HFF-Myc (cell line): ENCODE data around the gene SRI.
"Not testable (repeated sequence)": the region's sequence is repeated elsewhere in the genome, so short reads cannot be mapped to it uniquely, and the experiment has no call there.

Experiments used
- DNase-seq: peaks from one replicate; pipeline ENCODE4 v3.0.0-alpha.2; 2011; ENCODE audit warnings: low read depth; ENCODE audit errors: extremely low read depth
- H3K4me3 ChIP-seq: replicated peaks from 2 replicates; pipeline ENCODE4 v1.5.1; 2011; ENCODE audit warnings: low read depth, mild to moderate bottlenecking, control low read depth, low read length
- TF ChIP-seq, protein P1 (sequence below): IDR thresholded peaks from 2 replicates; pipeline ENCODE4 v1.5.1; 2012; ENCODE audit warnings: mild to moderate bottlenecking, low read depth, low read length, control low read depth; ENCODE audit errors: missing control alignments

SRI gene

DNA sequence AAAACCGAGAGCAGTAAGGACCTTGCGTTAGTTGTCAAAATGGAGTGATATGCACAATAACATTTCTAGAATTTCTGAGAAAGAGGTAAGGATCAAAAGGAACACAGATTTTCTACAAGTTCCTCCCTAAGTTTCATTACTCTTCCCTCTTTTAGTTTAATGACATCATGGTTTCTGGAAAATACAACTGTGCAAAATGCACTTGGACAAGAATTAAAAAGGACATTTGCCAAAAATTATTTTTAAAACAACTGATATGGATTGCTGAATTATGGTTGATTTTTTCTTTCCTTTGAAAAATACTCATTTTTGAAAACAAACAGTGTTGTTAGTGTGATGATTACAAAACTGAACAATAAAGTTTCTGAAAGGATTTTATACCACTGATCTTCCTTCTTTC is 52.1 kb downstream of the SRI start:
- no peak for DNase-seq
- TF ChIP-seq, protein P1, sequence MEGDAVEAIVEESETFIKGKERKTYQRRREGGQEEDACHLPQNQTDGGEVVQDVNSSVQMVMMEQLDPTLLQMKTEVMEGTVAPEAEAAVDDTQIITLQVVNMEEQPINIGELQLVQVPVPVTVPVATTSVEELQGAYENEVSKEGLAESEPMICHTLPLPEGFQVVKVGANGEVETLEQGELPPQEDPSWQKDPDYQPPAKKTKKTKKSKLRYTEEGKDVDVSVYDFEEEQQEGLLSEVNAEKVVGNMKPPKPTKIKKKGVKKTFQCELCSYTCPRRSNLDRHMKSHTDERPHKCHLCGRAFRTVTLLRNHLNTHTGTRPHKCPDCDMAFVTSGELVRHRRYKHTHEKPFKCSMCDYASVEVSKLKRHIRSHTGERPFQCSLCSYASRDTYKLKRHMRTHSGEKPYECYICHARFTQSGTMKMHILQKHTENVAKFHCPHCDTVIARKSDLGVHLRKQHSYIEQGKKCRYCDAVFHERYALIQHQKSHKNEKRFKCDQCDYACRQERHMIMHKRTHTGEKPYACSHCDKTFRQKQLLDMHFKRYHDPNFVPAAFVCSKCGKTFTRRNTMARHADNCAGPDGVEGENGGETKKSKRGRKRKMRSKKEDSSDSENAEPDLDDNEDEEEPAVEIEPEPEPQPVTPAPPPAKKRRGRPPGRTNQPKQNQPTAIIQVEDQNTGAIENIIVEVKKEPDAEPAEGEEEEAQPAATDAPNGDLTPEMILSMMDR: no peak
- no peak overlapping the region for H3K4me3 ChIP-seq

DNA sequence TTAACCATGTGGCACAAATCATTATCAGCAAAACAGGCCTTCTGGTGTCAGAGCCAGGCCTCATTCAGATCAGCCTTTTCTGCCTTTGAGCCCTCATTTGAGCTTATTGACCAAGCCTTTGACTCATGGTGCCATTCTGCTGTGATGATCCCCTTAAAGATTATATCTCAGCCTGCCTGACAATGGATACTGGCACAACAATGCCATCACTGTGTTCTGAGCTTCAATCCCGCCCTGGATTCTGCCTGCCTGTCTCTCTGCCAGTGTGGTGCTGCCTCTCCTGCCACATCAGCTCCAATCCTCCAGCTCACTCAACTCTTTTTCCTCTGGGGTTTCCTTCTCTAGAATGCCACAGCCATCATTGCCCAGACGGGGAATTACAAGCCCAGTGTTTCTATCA is 52.6 kb downstream of the SRI start:
- TF ChIP-seq, protein P1: no peak
- no peak overlapping the region for H3K4me3 ChIP-seq
- no peak for DNase-seq

DNA sequence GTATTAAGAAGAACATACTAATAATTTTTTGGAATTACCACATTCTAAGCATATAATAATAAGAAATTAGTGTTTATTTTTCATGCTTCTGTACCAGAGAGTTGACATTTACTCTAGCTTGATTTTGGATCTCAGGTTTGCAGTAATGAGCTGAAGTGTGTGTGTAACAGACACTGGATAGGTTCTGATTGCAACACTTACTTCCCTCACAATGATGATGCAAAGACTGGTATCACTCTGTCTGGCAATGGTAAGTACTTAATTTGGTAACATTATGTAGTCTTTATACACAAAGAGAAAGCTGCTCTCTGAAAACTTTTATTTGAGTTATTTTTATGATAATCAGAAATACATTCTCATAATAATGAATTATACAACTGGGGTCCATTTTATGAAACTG is 54.1 kb downstream of the SRI start:
- no peak overlapping the region for H3K4me3 ChIP-seq
- no peak for DNase-seq
- TF ChIP-seq, protein P1: no peak

DNA sequence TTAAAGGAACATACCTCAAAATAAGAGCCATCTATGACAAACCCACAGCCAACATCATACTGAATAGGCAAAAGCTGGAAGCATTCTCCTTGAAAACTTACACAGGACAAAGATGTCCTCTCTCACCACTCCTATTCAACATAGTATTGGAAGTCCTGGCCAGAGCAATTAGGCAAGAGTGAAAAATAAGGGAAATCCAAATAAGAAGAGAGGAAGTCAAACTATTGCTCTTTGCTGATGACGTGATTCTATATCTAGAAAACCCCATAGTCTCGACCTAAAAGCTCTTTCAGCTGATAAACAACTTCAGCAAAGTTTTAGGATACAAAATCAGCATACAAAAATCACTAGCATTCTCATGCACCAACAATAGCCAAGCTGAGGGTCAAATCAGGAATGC is 60.1 kb downstream of the SRI start:
- not testable (repeated sequence) for H3K4me3 ChIP-seq, DNase-seq

DNA sequence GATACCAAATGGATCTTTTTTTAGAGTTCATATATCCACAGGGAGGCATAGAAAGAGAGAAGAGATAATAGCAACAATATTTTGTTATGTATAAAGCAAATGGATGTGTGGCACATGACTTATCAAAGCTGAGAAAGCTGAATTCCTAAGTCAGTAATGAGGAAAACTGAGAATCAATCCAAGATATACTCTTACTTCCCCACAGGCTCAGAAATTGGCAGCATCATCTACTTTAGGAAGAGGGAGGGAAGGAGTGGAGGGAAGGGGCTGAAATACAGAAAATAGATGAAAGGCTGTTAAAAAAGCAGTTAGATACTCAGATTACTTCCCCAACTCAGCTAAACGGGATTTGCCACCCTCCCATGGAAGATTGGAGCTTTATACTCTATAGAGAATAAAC is 63.5 kb downstream of the SRI start:
- H3K4me3 ChIP-seq: no peak overlapping the region
- TF ChIP-seq, protein P1: no peak
- DNase-seq: no peak

DNA sequence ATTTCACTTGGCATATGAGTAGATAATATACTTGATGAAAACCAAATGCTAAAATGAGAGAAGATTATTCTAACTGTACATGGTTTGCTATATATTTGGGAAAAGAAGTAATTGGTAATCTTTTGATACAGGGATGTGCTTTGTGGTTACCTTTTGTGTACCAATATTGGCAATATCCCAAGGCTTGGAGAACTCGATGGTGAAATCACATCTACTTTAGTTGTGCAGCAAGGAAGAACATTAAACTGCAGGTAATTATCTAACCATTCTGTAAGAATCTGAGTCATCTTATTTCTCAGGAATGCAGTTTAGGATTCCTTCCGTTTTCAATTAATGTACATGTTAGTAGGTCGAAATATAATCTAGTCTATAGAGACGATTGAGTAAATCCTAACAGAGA is 64.1 kb downstream of the SRI start:
- no peak for DNase-seq
- TF ChIP-seq, protein P1: no peak
- no peak overlapping the region for H3K4me3 ChIP-seq
